ENCODE measurements around the gene PADI2.

DNA sequence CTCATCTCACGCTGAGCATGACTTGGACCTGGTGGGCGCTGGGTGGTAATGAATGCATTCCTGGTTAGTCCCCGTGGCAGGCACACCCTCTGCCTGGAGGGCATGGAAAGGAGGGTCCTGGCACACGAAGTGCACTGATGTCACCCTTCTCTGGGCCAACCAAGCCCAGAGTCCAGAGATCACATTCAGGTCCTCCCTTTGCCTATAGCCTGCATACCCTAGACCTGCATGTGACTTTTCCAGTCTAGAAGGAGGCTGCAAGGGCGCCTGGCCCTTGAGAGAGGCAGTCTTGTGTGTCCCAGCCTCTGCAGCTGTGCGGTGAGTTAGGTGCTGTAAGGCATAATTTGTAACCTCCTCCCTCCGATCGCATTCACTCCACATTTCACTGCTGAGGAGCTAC, 22.1 kb downstream of the PADI2 start:
- TF ChIP-seq, protein P1, sequence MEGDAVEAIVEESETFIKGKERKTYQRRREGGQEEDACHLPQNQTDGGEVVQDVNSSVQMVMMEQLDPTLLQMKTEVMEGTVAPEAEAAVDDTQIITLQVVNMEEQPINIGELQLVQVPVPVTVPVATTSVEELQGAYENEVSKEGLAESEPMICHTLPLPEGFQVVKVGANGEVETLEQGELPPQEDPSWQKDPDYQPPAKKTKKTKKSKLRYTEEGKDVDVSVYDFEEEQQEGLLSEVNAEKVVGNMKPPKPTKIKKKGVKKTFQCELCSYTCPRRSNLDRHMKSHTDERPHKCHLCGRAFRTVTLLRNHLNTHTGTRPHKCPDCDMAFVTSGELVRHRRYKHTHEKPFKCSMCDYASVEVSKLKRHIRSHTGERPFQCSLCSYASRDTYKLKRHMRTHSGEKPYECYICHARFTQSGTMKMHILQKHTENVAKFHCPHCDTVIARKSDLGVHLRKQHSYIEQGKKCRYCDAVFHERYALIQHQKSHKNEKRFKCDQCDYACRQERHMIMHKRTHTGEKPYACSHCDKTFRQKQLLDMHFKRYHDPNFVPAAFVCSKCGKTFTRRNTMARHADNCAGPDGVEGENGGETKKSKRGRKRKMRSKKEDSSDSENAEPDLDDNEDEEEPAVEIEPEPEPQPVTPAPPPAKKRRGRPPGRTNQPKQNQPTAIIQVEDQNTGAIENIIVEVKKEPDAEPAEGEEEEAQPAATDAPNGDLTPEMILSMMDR (IDR thresholded peaks at IDR 0.05), result no peak
- no peak for TF ChIP-seq POLR2A (IDR thresholded peaks at IDR 0.05)
